ENCODE data around the gene AZGP1.
"Not testable (repeated sequence)": the region's sequence is repeated elsewhere in the genome, so short reads cannot be mapped to it uniquely, and the experiment has no call there.

DNA sequence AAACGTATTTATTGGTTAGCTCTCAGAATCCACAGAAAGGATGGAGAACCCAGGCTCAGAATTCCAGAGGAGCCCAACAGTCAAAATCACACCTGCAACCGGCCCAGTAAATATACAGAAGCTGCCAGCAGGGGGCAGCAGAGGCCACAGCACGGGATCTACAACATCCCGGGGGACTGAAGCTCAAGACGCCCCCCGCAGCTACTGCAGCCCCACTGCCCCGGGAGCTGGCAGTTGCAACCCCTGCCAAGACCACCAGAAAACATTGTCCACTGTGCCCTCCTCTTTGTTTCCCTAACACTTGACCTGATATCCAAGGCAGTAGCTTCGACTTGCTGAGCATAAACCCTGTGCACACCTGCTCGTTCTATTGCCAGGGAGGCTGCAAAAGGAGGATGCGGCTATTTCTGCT lies 4.0 kb upstream of the AZGP1 start:
- TF ChIP-seq TEAD4 (IDR thresholded peaks at IDR 0.05); CEBPB (IDR thresholded peaks at IDR 0.05); CREB1 (IDR thresholded peaks at IDR 0.05; ENCODE audit: low read depth); TCF12 (IDR thresholded peaks at IDR 0.05; ENCODE audit: low read depth); TAF1 (IDR thresholded peaks at IDR 0.05; ENCODE audit: low read depth); EP300 (IDR thresholded peaks at IDR 0.05; ENCODE audit: borderline replicate concordance); EGR1 (IDR thresholded peaks at IDR 0.05): not testable (repeated sequence)
- TF ChIP-seq, protein P1, sequence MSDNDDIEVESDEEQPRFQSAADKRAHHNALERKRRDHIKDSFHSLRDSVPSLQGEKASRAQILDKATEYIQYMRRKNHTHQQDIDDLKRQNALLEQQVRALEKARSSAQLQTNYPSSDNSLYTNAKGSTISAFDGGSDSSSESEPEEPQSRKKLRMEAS (IDR thresholded peaks at IDR 0.05) = not testable (repeated sequence)
- TF ChIP-seq, protein P2, sequence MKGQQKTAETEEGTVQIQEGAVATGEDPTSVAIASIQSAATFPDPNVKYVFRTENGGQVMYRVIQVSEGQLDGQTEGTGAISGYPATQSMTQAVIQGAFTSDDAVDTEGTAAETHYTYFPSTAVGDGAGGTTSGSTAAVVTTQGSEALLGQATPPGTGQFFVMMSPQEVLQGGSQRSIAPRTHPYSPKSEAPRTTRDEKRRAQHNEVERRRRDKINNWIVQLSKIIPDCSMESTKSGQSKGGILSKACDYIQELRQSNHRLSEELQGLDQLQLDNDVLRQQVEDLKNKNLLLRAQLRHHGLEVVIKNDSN (IDR thresholded peaks at IDR 0.05) = not testable (repeated sequence)

Data from Ishikawa (cell line).